K562 (cell line): ENCODE data around the gene CT45A5. TPM values are rescaled to one million over a fixed set of nuclear protein-coding genes. Genes with fewer than 3 reads are reported as not detected.

ENCODE experiments used
- E2F3 ChIP-seq: fragments of 250-450 bp; sonication (Bioruptor Pico); IDR thresholded peaks from 2 replicates; pipeline ENCODE4 v1.4.0; 2020; ENCODE audit warnings: mild to moderate bottlenecking
- GTF3C2 ChIP-seq: IDR thresholded peaks from 3 replicates; pipeline ENCODE4 v1.6.1; 2011; ENCODE audit warnings: borderline replicate concordance, mild to moderate bottlenecking, moderate library complexity; ENCODE audit not compliant: insufficient read length; ENCODE audit errors: extremely low read depth
- ZBTB11 ChIP-seq, 3 experiments: fragments of 200-800 bp in 1 of 3; fragments of 250-450 bp in 1 of 3; fragments of 450-650 bp in 1 of 3; sonication (Bioruptor Pico) in 1 of 3; sonication (Bioruptor generic) in 1 of 3; formaldehyde crosslinking in 1 of 3; IDR thresholded peaks; 2 replicates each; pipeline versions ENCODE4 v1.6.1 to v1.8.0; 2016 to 2022; ENCODE audit warnings: mild to moderate bottlenecking in 2 of 3, missing genetic modification characterization in 2 of 3, missing compliant biosample characterization in 1 of 3, moderate library complexity in 1 of 3
- ZNF124 ChIP-seq: sonication (generic); formaldehyde crosslinking; IDR thresholded peaks from 2 replicates; pipeline ENCODE4 v1.8.1; 2022; ENCODE audit warnings: missing genetic modification reagents
- polyA plus RNA-seq, 8 experiments: library from polyadenylated mRNA; depleted of rRNA in 4 of 8; stranded (reverse) in 5 of 8; unstranded in 3 of 8; fragments of >200 nt; fragmentation: Nextera tagmentation in 2 of 8; fragmentation: Illumina TruSeq in 1 of 8; extraction: Ambion mirVana in 2 of 8; extraction: Trizol in 1 of 8; gene quantifications; 2 replicates each; pipeline versions ENCODE4 v1.2.1 to v1.2.3, GENCODE V29; 2011 to 2014; ENCODE audit warnings: inconsistent platforms in 1 of 8, missing spikeins in 1 of 8
- total RNA-seq, 7 experiments: library from RNA; depleted of rRNA in 6 of 7; stranded (reverse); fragments of >200 nt in 6 of 7; fragmentation: Illumina TruSeq in 2 of 7; extraction: Trizol in 2 of 7; gene quantifications; 2 replicates each; pipeline versions ENCODE4 v1.2.1 to v1.2.3, GENCODE V29; 2011 to 2021; ENCODE audit warnings: low replicate concordance in 1 of 7

CT45A5 gene
- total and polyA plus RNA-seq, 9 of the 15 experiments (the other 6 are each of a cell fraction or from before 2014, with no cell fraction given) = 3.9 to 9.4 (median 5.2) TPM

GRCh38 chrX:135741192-135741715 lies 44.0 kb downstream of the CT45A5 start (continued):
- TF ChIP-seq ZBTB11 (CRISPR knock-in tag; IDR thresholded peaks at IDR 0.05) = no peak
- TF ChIP-seq ZNF124 = no peak
- TF ChIP-seq GTF3C2 = no peak
- TF ChIP-seq E2F3 (CRISPR knock-in tag) = no peak
